Immature natural killer cell (primary cell): ENCODE results near the gene SPTBN1. TPM values are rescaled to one million over a fixed set of nuclear protein-coding genes. Genes with fewer than 3 reads are reported as not detected.

Source experiments
- DNase-seq, 3 donors: peaks; one replicate each; pipeline ENCODE4 v3.0.0; 2022; ENCODE audit warnings: mixed read lengths in 1 of 3
- H3K27ac Mint-ChIP-seq, 6 donors: one replicate each; pipeline ENCODE4 v1.8.0; 2020; ENCODE audit warnings: mixed read lengths in 6 of 6, mild to moderate bottlenecking in 5 of 6, inconsistent platforms in 4 of 6, moderate library complexity in 3 of 6
- H3K27me3 Mint-ChIP-seq, 3 donors: one replicate each; pipeline ENCODE4 v1.8.0; 2020 to 2021; ENCODE audit warnings: low read depth in 3 of 3, mild to moderate bottlenecking in 3 of 3, mixed read lengths in 3 of 3, moderate library complexity in 3 of 3, inconsistent platforms in 1 of 3
- H3K36me3 Mint-ChIP-seq, 3 donors: one replicate each; pipeline ENCODE4 v1.8.0; 2020; ENCODE audit warnings: mixed read lengths in 3 of 3, inconsistent platforms in 2 of 3, mild to moderate bottlenecking in 2 of 3
- H3K4me1 Mint-ChIP-seq, 2 donors: one replicate each; pipeline ENCODE4 v1.8.0; 2020; ENCODE audit warnings: inconsistent platforms in 2 of 2, mild to moderate bottlenecking in 2 of 2, mixed read lengths in 2 of 2, moderate library complexity in 1 of 2
- H3K4me3 Mint-ChIP-seq, 5 donors: one replicate each; pipeline ENCODE4 v1.8.0; 2020; ENCODE audit warnings: mild to moderate bottlenecking in 5 of 5, mixed read lengths in 5 of 5, inconsistent platforms in 3 of 5, moderate library complexity in 3 of 5
- H3K9me3 Mint-ChIP-seq, 6 donors: one replicate each; pipeline ENCODE4 v1.8.0; 2020; ENCODE audit warnings: mild to moderate bottlenecking in 6 of 6, mixed read lengths in 6 of 6, inconsistent platforms in 4 of 6, moderate library complexity in 3 of 6
- polyA plus RNA-seq, 3 donors: library from polyadenylated mRNA; unstranded; fragments of 300-500 nt; fragmentation: Illumina TruSeq; gene quantifications; one replicate each; pipeline ENCODE4 v1.2.3, GENCODE V29; 2021

SPTBN1 gene
- polyA plus RNA-seq, 3 donors from 2014 or later, result 0.41 to 57.5 (median 7.7) TPM

GRCh38 chr2:54555318-54555837 lies 99.3 kb downstream of the SPTBN1 start:
- Mint-ChIP-seq H3K36me3 (no peaks in the 10 kb centered on the region), H3K9me3 (no peaks in the 10 kb centered on the region), H3K4me3 (no peak overlapping the region), H3K4me1 (peaks cover 18 to 32% of the 10 kb centered on the region in 2 donors), H3K27ac (no peak overlapping the region), H3K27me3 (peaks cover 2 to 10% (median 6%) of the 10 kb centered on the region in 3 donors)
- DNase-seq, result no peak

- peaks cover 29 to 45% of the 10 kb centered on the region in 2 donors for H3K4me1 Mint-ChIP-seq
- H3K9me3 Mint-ChIP-seq, result no peaks in the 10 kb centered on the region
- peak overlapping the region; percentile 74 to 90 (median 84) for H3K4me3 Mint-ChIP-seq
- no peak for DNase-seq
- no peaks in the 10 kb centered on the region for H3K36me3 Mint-ChIP-seq
- H3K27ac Mint-ChIP-seq, result peak overlapping the region; percentile 53 to 91 (median 90)
- peaks cover 2 to 12% (median 6%) of the 10 kb centered on the region in 3 donors for H3K27me3 Mint-ChIP-seq
These were observed 100.5 kb downstream of the SPTBN1 start for GRCh38 chr2:54556621-54557121.

- no peak for DNase-seq
- peaks cover 5 to 16% (median 6%) of the 10 kb centered on the region in 3 donors for H3K27me3 Mint-ChIP-seq
- H3K4me1 Mint-ChIP-seq, result peaks cover 35 to 51% of the 10 kb centered on the region in 2 donors
- no peaks in the 10 kb centered on the region for H3K9me3 Mint-ChIP-seq
- peak overlapping the region; percentile 53 to 91 (median 90) for H3K27ac Mint-ChIP-seq
- H3K4me3 Mint-ChIP-seq, result peak overlapping the region; percentile 74 to 90 (median 84)
- H3K36me3 Mint-ChIP-seq, result no peaks in the 10 kb centered on the region
These were observed 101.1 kb downstream of the SPTBN1 start for GRCh38 chr2:54557211-54557600.

GRCh38 chr2:54557601-54558187 lies 101.6 kb downstream of the SPTBN1 start:
- H3K4me1 Mint-ChIP-seq, result peaks cover 39 to 56% of the 10 kb centered on the region in 2 donors
- H3K4me3 Mint-ChIP-seq, result peak overlapping the region; percentile 74 to 90 (median 84)
- DNase-seq, result peak; percentile 68 to 72 (median 68)
- peaks cover 4 to 17% (median 6%) of the 10 kb centered on the region in 3 donors for H3K27me3 Mint-ChIP-seq
- H3K9me3 Mint-ChIP-seq, result no peaks in the 10 kb centered on the region
- peak overlapping the region; percentile 89 to 93 (median 91) for H3K27ac Mint-ChIP-seq
- H3K36me3 Mint-ChIP-seq, result no peaks in the 10 kb centered on the region

GRCh38 chr2:54558188-54559005 lies 102.3 kb downstream of the SPTBN1 start:
- H3K9me3 Mint-ChIP-seq, result no peaks in the 10 kb centered on the region
- H3K4me1 Mint-ChIP-seq, result peaks cover 46 to 63% of the 10 kb centered on the region in 2 donors
- H3K36me3 Mint-ChIP-seq, result no peaks in the 10 kb centered on the region
- DNase-seq, result peak; percentile 53 to 66 (median 59)
- peaks cover 0 to 17% (median 6%) of the 10 kb centered on the region in 3 donors for H3K27me3 Mint-ChIP-seq
- H3K27ac Mint-ChIP-seq, result peak overlapping the region; percentile 84 to 97 (median 92)
- H3K4me3 Mint-ChIP-seq, result peak overlapping the region; percentile 90 to 99 (median 98)

GRCh38 chr2:54559006-54559445 lies 102.9 kb downstream of the SPTBN1 start:
- Mint-ChIP-seq H3K27me3 (peaks cover 0 to 17% (median 6%) of the 10 kb centered on the region in 3 donors), H3K27ac (peak overlapping the region; percentile 84 to 97 (median 92)), H3K4me3 (peak overlapping the region; percentile 90 to 99 (median 98)), H3K4me1 (peaks cover 50 to 69% of the 10 kb centered on the region in 2 donors), H3K36me3 (no peaks in the 10 kb centered on the region), H3K9me3 (no peaks in the 10 kb centered on the region)
- DNase-seq, result peak in 2 of 3 donors; percentile 24 to 35

GRCh38 chr2:54559593-54560145 lies 103.5 kb downstream of the SPTBN1 start:
- H3K4me3 Mint-ChIP-seq, result peak overlapping the region; percentile 90 to 99 (median 98)
- peaks cover 0 to 17% (median 6%) of the 10 kb centered on the region in 3 donors for H3K27me3 Mint-ChIP-seq
- peaks cover 0 to under 1% (median 0%) of the 10 kb centered on the region in 3 donors for H3K36me3 Mint-ChIP-seq
- H3K27ac Mint-ChIP-seq, result peak overlapping the region; percentile 84 to 97 (median 92)
- no peaks in the 10 kb centered on the region for H3K9me3 Mint-ChIP-seq
- peaks cover 56 to 75% of the 10 kb centered on the region in 2 donors for H3K4me1 Mint-ChIP-seq
- no peak for DNase-seq

GRCh38 chr2:54560146-54560881 lies 104.2 kb downstream of the SPTBN1 start:
- peaks cover 60 to 82% of the 10 kb centered on the region in 2 donors for H3K4me1 Mint-ChIP-seq
- peak; percentile 53 to 63 (median 59) for DNase-seq
- H3K27me3 Mint-ChIP-seq, result peaks cover 0 to 16% (median 6%) of the 10 kb centered on the region in 3 donors
- peak overlapping the region; percentile 84 to 97 (median 92) for H3K27ac Mint-ChIP-seq
- peak overlapping the region; percentile 90 to 99 (median 98) for H3K4me3 Mint-ChIP-seq
- H3K36me3 Mint-ChIP-seq, result peaks cover 0 to 4% (median 0%) of the 10 kb centered on the region in 3 donors
- H3K9me3 Mint-ChIP-seq, result no peaks in the 10 kb centered on the region

- Mint-ChIP-seq H3K36me3 (peaks cover 0 to 8% (median 4%) of the 10 kb centered on the region in 3 donors), H3K27ac (peak overlapping the region; percentile 84 to 97 (median 92)), H3K27me3 (peaks cover 0 to 15% (median 6%) of the 10 kb centered on the region in 3 donors), H3K4me1 (peaks cover 64 to 89% of the 10 kb centered on the region in 2 donors), H3K4me3 (peak overlapping the region; percentile 90 to 99 (median 98)), H3K9me3 (no peaks in the 10 kb centered on the region)
- DNase-seq, result no peak
These were observed 104.9 kb downstream of the SPTBN1 start for GRCh38 chr2:54561010-54561409.

GRCh38 chr2:54564439-54564838 lies 108.3 kb downstream of the SPTBN1 start:
- Mint-ChIP-seq H3K4me1 (peaks cover 74 to 96% of the 10 kb centered on the region in 2 donors), H3K27me3 (peaks cover 0 to 9% (median 5%) of the 10 kb centered on the region in 3 donors), H3K36me3 (peaks cover 0 to 11% (median 8%) of the 10 kb centered on the region in 3 donors), H3K9me3 (no peaks in the 10 kb centered on the region), H3K27ac (peak overlapping the region in 5 of 6 donors; percentile 36 to 68 (median 56)), H3K4me3 (peak overlapping the region in 2 of 5 donors; percentile 10 to 30)
- no peak for DNase-seq

GRCh38 chr2:54565551-54565950 lies 109.4 kb downstream of the SPTBN1 start:
- DNase-seq, result no peak

GRCh38 chr2:54566896-54567295 lies 110.8 kb downstream of the SPTBN1 start:
- Mint-ChIP-seq H3K27me3 (peaks cover 4 to 11% (median 9%) of the 10 kb centered on the region in 3 donors), H3K27ac (peak overlapping the region in 5 of 6 donors; percentile 19 to 81 (median 62)), H3K9me3 (no peaks in the 10 kb centered on the region), H3K4me1 (peaks cover 76 to 96% of the 10 kb centered on the region in 2 donors), H3K4me3 (no peak overlapping the region), H3K36me3 (peaks cover 0 to 11% (median 8%) of the 10 kb centered on the region in 3 donors)
- DNase-seq, result no peak

More at GRCh38 chr2:54565551-54565950, 109.4 kb downstream of the SPTBN1 start:
- H3K4me1 Mint-ChIP-seq, result peaks cover 74 to 96% of the 10 kb centered on the region in 2 donors
- H3K36me3 Mint-ChIP-seq, result peaks cover 0 to 11% (median 8%) of the 10 kb centered on the region in 3 donors
- peak overlapping the region in 3 of 6 donors; percentile 13 to 80 (median 43) for H3K27ac Mint-ChIP-seq
- H3K4me3 Mint-ChIP-seq, result no peak overlapping the region
- H3K9me3 Mint-ChIP-seq, result no peaks in the 10 kb centered on the region
- H3K27me3 Mint-ChIP-seq, result peaks cover 0 to 9% (median 5%) of the 10 kb centered on the region in 3 donors
